Measurements from ENCODE around the gene STK11IP. TPM values are rescaled to one million over a fixed set of nuclear protein-coding genes. Genes with fewer than 3 reads are reported as not detected.

STK11IP gene
- total and polyA plus RNA-seq, 10 of the 15 experiments (the other 5 are each of a cell fraction or from before 2014, with no cell fraction given): 0.42 to 24.0 (median 11.4) TPM

- TF ChIP-seq USF2 (IDR thresholded peaks at IDR 0.05; ENCODE audit: borderline replicate concordance, low read depth, low read length) (no peak), MTA2 (IDR thresholded peaks at IDR 0.05; ENCODE audit: low read depth) (no peak), SRF (IDR thresholded peaks at IDR 0.05; ENCODE audit: low read depth in 2 of 2, low read length in 2 of 2) (no peak), NR2C1 (IDR thresholded peaks at IDR 0.05) (no peak), CHD4 (IDR thresholded peaks at IDR 0.05) (no peak), SMAD1 (IDR thresholded peaks at IDR 0.05; ENCODE audit: low read depth, partially characterized antibody) (no peak), RUNX3 (IDR thresholded peaks at IDR 0.05; ENCODE audit: low read length) (no peak), KLF5 (IDR thresholded peaks at IDR 0.05; ENCODE audit: partially characterized antibody) (no peak), STAT1 (conservative IDR thresholded peaks at IDR 0.05) (no peak), ZBTB11 (CRISPR knock-in tag; IDR thresholded peaks at IDR 0.05) (no peak)
Measured at GRCh38 chr2:219608399-219608964, 10.8 kb downstream of the STK11IP start (continued).
